Stimulated activated CD4-positive, alpha-beta T cell treated with anti-CD3 and anti-CD28 coated beads, Interleukin-4, amount 100 ng/mL, for 4 hours (primary cell): ENCODE data around the gene HMX2.
"Not testable (repeated sequence)": the region's sequence is repeated elsewhere in the genome, so short reads cannot be mapped to it uniquely, and the experiment has no call there.

Experiments
- DNase-seq, 2 experiments: peaks; one replicate each; pipeline ENCODE4 v3.0.0-alpha.2; 2020

Gene HMX2

GRCh38 chr10:123153486-123154091, 5.7 kb downstream of the HMX2 start:
- DNase-seq: no peak

- peak; percentile 85 to 97 for DNase-seq
Measured at GRCh38 chr10:123154092-123154710, 6.3 kb downstream of the HMX2 start, which contains the start of gene BUB3. BUB3 (plus strand) TSS chr10:123154402; CDS start chr10:123154918, 516 bp downstream.

- DNase-seq: no peak
Measured at GRCh38 chr10:123154711-123155505, 7.0 kb downstream of the HMX2 start.

GRCh38 chr10:123156078-123156477, 8.1 kb downstream of the HMX2 start:
- DNase-seq: no peak

- no peak for DNase-seq
Measured at GRCh38 chr10:123157210-123157609, 9.3 kb downstream of the HMX2 start.

- no peak for DNase-seq
Measured at GRCh38 chr10:123158682-123159081, 10.7 kb downstream of the HMX2 start.

GRCh38 chr10:123160311-123160980, 12.5 kb downstream of the HMX2 start:
- no peak for DNase-seq

- no peak for DNase-seq
Measured at GRCh38 chr10:123164319-123164718, 16.4 kb downstream of the HMX2 start.

- no peak for DNase-seq
Measured at GRCh38 chr10:123165445-123166072, 17.6 kb downstream of the HMX2 start.

- DNase-seq: no peak
Measured at GRCh38 chr10:123166618-123167017, 18.7 kb downstream of the HMX2 start.

- DNase-seq: no peak
Measured at GRCh38 chr10:123170961-123171360, 23.0 kb downstream of the HMX2 start.

- DNase-seq: not testable (repeated sequence)
Measured at GRCh38 chr10:123171616-123172015, 23.7 kb downstream of the HMX2 start.

- no peak for DNase-seq
Measured at GRCh38 chr10:123175389-123176387, 27.8 kb downstream of the HMX2 start.

- not testable (repeated sequence) for DNase-seq
Measured at GRCh38 chr10:123178390-123178789, 30.5 kb downstream of the HMX2 start.

GRCh38 chr10:123180101-123181090, 32.5 kb downstream of the HMX2 start:
- no peak for DNase-seq

GRCh38 chr10:123183724-123184123, 35.8 kb downstream of the HMX2 start:
- no peak for DNase-seq

- no peak for DNase-seq
Measured at GRCh38 chr10:123187781-123188180, 39.8 kb downstream of the HMX2 start.

- no peak for DNase-seq
Measured at GRCh38 chr10:123191886-123192285, 44.0 kb downstream of the HMX2 start.

GRCh38 chr10:123194056-123194455, 46.1 kb downstream of the HMX2 start:
- DNase-seq: no peak
